NCI-H2081 (cell line): ENCODE results near the gene SLC13A4.
"Not testable (repeated sequence)": the region's sequence is repeated elsewhere in the genome, so short reads cannot be mapped to it uniquely, and the experiment has no call there.

ENCODE experiments used
- DNase-seq, 2 experiments: peaks; one replicate each; lab custom pipeline; 2025; lab: John Stamatoyannopoulos, UW

The SLC13A4 gene

GRCh38 chr7:135697276-135698049 is 30.5 kb downstream of the SLC13A4 start:
- no peak for DNase-seq

- no peak for DNase-seq
Measured at GRCh38 chr7:135693558-135693957, 34.4 kb downstream of the SLC13A4 start.

- DNase-seq = not testable (repeated sequence)
Measured at GRCh38 chr7:135692606-135693005, 35.4 kb downstream of the SLC13A4 start.

GRCh38 chr7:135692055-135692454 is 35.9 kb downstream of the SLC13A4 start:
- no peak for DNase-seq

- no peak for DNase-seq
Measured at GRCh38 chr7:135690566-135690965, 37.4 kb downstream of the SLC13A4 start.

GRCh38 chr7:135687466-135687865 is 40.5 kb downstream of the SLC13A4 start:
- no peak for DNase-seq

GRCh38 chr7:135685306-135686084 is 42.5 kb downstream of the SLC13A4 start:
- DNase-seq = no peak

GRCh38 chr7:135684699-135685098 is 43.3 kb downstream of the SLC13A4 start:
- no peak for DNase-seq

- DNase-seq = no peak
Measured at GRCh38 chr7:135684136-135684535, 43.9 kb downstream of the SLC13A4 start.

- no peak for DNase-seq
Measured at GRCh38 chr7:135683609-135684008, 44.4 kb downstream of the SLC13A4 start.

GRCh38 chr7:135682191-135682590 is 45.8 kb downstream of the SLC13A4 start:
- no peak for DNase-seq

GRCh38 chr7:135681762-135682161 is 46.2 kb downstream of the SLC13A4 start:
- no peak for DNase-seq

- peak; percentile 34 to 87 for DNase-seq
Measured at GRCh38 chr7:135678612-135679575, 49.1 kb downstream of the SLC13A4 start.

GRCh38 chr7:135673360-135673706 is 54.7 kb downstream of the SLC13A4 start:
- no peak for DNase-seq

- peak; percentile 67 to 83 for DNase-seq
Measured at GRCh38 chr7:135672560-135673359, 55.2 kb downstream of the SLC13A4 start.

GRCh38 chr7:135670179-135670578 is 57.8 kb downstream of the SLC13A4 start:
- DNase-seq = no peak

GRCh38 chr7:135669774-135670173 is 58.2 kb downstream of the SLC13A4 start:
- DNase-seq = no peak

- not testable (repeated sequence) for DNase-seq
Measured at GRCh38 chr7:135668852-135669395, 59.1 kb downstream of the SLC13A4 start.

GRCh38 chr7:135667626-135668025 is 60.4 kb downstream of the SLC13A4 start:
- DNase-seq = not testable (repeated sequence)

GRCh38 chr7:135666846-135667245 is 61.1 kb downstream of the SLC13A4 start:
- DNase-seq = no peak

GRCh38 chr7:135666156-135666555 is 61.8 kb downstream of the SLC13A4 start:
- no peak for DNase-seq
